ENCODE measurements around the gene TKTL2.

GRCh38 chr4:163492951-163493504, 19.5 kb upstream of the TKTL2 start:
- TF ChIP-seq CTCF (IDR thresholded peaks at IDR 0.05) (no peak), POLR2A (IDR thresholded peaks at IDR 0.05) (no peak)

Measured in testis (tissue), 2 donors.